Measurements from ENCODE around the gene TRMT61B.

Gene TRMT61B

DNA sequence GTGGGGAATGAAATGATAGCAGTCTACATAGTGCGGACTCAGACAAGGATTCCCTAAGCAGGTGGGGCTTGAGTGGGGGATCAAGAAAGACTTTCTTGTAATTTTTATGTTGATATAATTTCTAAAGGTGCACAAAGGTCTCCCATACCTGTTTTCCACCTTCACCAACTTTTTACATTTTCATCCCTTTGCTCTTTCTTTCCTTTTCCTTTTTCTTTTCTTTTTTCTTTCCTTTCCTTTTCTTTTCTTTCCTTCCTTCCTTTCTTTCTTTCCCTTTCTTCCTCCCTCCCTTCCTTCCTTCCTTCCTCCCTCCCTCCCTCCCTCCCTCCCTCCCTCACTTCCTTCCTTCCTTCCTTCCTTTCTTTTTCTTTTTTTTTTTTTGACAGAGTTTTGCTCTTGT, 10.1 kb upstream of the TRMT61B start:
- TF ChIP-seq, protein P1, sequence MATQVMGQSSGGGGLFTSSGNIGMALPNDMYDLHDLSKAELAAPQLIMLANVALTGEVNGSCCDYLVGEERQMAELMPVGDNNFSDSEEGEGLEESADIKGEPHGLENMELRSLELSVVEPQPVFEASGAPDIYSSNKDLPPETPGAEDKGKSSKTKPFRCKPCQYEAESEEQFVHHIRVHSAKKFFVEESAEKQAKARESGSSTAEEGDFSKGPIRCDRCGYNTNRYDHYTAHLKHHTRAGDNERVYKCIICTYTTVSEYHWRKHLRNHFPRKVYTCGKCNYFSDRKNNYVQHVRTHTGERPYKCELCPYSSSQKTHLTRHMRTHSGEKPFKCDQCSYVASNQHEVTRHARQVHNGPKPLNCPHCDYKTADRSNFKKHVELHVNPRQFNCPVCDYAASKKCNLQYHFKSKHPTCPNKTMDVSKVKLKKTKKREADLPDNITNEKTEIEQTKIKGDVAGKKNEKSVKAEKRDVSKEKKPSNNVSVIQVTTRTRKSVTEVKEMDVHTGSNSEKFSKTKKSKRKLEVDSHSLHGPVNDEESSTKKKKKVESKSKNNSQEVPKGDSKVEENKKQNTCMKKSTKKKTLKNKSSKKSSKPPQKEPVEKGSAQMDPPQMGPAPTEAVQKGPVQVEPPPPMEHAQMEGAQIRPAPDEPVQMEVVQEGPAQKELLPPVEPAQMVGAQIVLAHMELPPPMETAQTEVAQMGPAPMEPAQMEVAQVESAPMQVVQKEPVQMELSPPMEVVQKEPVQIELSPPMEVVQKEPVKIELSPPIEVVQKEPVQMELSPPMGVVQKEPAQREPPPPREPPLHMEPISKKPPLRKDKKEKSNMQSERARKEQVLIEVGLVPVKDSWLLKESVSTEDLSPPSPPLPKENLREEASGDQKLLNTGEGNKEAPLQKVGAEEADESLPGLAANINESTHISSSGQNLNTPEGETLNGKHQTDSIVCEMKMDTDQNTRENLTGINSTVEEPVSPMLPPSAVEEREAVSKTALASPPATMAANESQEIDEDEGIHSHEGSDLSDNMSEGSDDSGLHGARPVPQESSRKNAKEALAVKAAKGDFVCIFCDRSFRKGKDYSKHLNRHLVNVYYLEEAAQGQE (IDR thresholded peaks at IDR 0.05; ENCODE audit: insufficient read depth in 1 of 2, low read depth in 2 of 2, low read length in 2 of 2): no peak
- TF ChIP-seq POLR2AphosphoS5 (IDR thresholded peaks at IDR 0.05; ENCODE audit: low read depth, low read length): no peak

DNA sequence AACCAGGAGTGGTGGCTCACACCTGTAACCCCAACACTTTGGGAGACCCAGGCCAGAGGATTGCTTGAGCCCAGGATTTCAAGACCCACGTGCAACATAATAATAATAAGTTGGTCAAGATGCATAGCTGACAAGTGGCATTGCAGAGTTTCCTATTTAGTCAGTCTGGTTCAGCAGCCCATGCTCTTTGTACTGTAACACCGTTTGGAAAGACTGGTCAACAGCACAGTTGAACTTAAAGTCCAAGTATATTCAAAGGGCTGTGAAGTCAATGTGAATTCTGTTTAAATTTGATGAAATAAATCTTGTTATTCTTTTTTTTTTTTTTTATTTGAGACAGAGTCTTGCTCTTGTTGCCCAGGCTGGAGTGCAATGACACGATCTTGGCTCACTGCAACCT, 1.5 kb upstream of the TRMT61B start:
- TF ChIP-seq, protein P1 (IDR thresholded peaks at IDR 0.05; ENCODE audit: insufficient read depth in 1 of 2, low read depth in 2 of 2, low read length in 2 of 2): no peak
- TF ChIP-seq TAF1 (IDR thresholded peaks at IDR 0.05; ENCODE audit: borderline replicate concordance, insufficient read depth, low read length) (no peak), POLR2AphosphoS5 (IDR thresholded peaks at IDR 0.05; ENCODE audit: low read depth, low read length) (no peak), SIN3A (IDR thresholded peaks at IDR 0.05; ENCODE audit: borderline replicate concordance, insufficient read depth, low read length) (no peak), FOXP2 (optimal IDR thresholded peaks at IDR 0.05; ENCODE audit: borderline replicate concordance, extremely low read depth, extremely low read length, insufficient read depth) (no peak)

DNA sequence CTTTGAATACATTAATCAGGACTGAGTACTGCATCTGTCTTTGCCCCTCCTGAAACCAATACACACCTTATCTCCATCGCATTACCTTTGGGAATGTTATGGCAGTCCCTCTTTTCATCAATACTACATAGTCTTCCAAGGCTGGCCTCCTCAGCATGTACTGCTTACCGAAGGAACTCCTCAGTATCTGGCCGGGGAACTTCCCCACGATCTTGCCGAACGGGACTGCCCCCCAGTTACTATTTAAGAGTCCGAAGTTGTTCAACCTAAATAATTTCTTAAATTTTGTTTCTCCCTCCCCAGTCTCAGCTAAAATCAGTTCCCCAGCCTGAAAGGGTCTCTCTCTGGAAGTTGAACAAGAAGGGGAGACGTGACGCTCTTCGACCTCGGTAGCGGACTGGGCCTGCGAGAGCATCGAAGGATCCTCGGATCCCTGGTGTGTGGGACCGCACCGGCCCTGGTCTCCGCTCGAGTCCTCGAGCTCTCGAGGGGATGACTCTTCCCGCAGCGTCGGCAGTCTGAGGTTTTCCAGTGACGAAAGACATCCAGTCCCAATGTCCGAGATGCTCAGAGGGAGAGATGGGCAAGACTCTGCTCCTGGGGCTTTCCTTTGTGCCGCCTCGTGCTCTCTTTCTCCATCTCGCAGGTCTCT, 489 bp downstream of the TRMT61B start:
- TF ChIP-seq SIN3A (IDR thresholded peaks at IDR 0.05; ENCODE audit: borderline replicate concordance, insufficient read depth, low read length) (no peak), FOXP2 (optimal IDR thresholded peaks at IDR 0.05; ENCODE audit: borderline replicate concordance, extremely low read depth, extremely low read length, insufficient read depth) (no peak), TAF1 (IDR thresholded peaks at IDR 0.05; ENCODE audit: borderline replicate concordance, insufficient read depth, low read length) (no peak), POLR2AphosphoS5 (IDR thresholded peaks at IDR 0.05; ENCODE audit: low read depth, low read length) (no peak)
- TF ChIP-seq, protein P1 (IDR thresholded peaks at IDR 0.05; ENCODE audit: insufficient read depth in 1 of 2, low read depth in 2 of 2, low read length in 2 of 2): no peak

DNA sequence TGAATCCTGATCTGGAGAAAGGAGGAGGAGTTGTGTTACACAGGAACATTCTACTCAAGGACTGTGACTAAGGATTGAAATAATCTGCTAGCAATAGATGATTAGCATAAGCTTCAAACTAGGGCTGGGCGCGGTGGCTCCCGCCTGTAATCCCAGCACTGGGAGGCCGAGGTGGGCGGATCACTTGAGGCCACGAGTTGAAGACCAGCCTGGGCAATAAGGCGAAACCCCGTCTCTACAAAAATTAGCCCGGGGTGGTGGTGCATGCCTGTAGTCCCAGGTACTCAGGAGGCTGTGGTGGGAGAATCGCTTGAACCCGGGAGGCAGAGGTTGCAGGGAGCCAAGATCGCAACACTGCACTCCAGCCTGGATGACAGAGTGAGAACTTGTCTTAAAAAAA, 1.5 kb downstream of the TRMT61B start:
- no peak for TF ChIP-seq FOXP2 (optimal IDR thresholded peaks at IDR 0.05; ENCODE audit: borderline replicate concordance, extremely low read depth, extremely low read length, insufficient read depth)
- TF ChIP-seq SIN3A (IDR thresholded peaks at IDR 0.05; ENCODE audit: borderline replicate concordance, insufficient read depth, low read length): no peak
- TF ChIP-seq, protein P1 (IDR thresholded peaks at IDR 0.05; ENCODE audit: insufficient read depth in 1 of 2, low read depth in 2 of 2, low read length in 2 of 2): no peak

DNA sequence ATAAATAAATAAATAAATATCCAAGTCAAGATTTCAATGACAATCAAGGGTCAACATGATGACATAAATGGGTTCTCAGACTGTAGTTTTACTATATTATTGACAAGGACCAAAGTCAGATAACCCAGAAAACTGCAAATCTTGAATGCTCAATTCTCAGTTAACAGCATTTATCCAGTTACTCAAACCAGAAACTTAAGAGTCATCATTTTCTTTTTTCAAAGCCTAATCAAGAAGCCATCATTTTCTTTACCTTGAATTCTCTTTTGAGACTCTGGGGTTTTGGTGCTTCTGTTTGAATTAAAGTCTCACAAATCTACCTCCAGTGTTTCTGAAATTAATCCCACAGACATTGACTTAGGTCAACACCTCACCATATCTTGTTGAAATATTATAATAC, 14.1 kb downstream of the TRMT61B start:
- TF ChIP-seq FOXP2 (optimal IDR thresholded peaks at IDR 0.05; ENCODE audit: borderline replicate concordance, extremely low read depth, extremely low read length, insufficient read depth): no peak

Measured in PFSK-1 (cell line).